GM18907 (cell line): Measurements from ENCODE around the gene RPS6KA2.
"Not testable (repeated sequence)": the region's sequence is repeated elsewhere in the genome, so short reads cannot be mapped to it uniquely, and the experiment has no call there.

Experiments
- ATAC-seq: cut with Tn5 transposase; IDR thresholded peaks from one replicate; pipeline ENCODE4 v1.9.1; 2021; ENCODE audit warnings: mild to moderate bottlenecking, moderate library complexity; ENCODE audit not compliant: unreplicated experiment

The RPS6KA2 gene

GRCh38 chr6:166538297-166539010 is 88.6 kb downstream of the RPS6KA2 start:
- ATAC-seq, result no peak

- no peak for ATAC-seq
These were observed 92.2 kb downstream of the RPS6KA2 start for GRCh38 chr6:166534658-166535406.

- no peak for ATAC-seq
These were observed 93.7 kb downstream of the RPS6KA2 start for GRCh38 chr6:166533205-166533824.

- no peak for ATAC-seq
These were observed 94.7 kb downstream of the RPS6KA2 start for GRCh38 chr6:166532302-166532701.

GRCh38 chr6:166530211-166531095 is 96.6 kb downstream of the RPS6KA2 start:
- ATAC-seq, result no peak

- no peak for ATAC-seq
These were observed 97.5 kb downstream of the RPS6KA2 start for GRCh38 chr6:166529586-166529985.

GRCh38 chr6:166529058-166529457 is 98.0 kb downstream of the RPS6KA2 start:
- ATAC-seq, result not testable (repeated sequence)

- no peak for ATAC-seq
These were observed 99.2 kb downstream of the RPS6KA2 start for GRCh38 chr6:166527849-166528248.

GRCh38 chr6:166526937-166527336 is 100.1 kb downstream of the RPS6KA2 start:
- ATAC-seq, result no peak

- ATAC-seq, result no peak
These were observed 101.5 kb downstream of the RPS6KA2 start for GRCh38 chr6:166525567-166525966.

GRCh38 chr6:166523782-166524559 is 103.1 kb downstream of the RPS6KA2 start:
- no peak for ATAC-seq

GRCh38 chr6:166520905-166521834 is 105.9 kb downstream of the RPS6KA2 start:
- no peak for ATAC-seq

- ATAC-seq, result no peak
These were observed 110.7 kb downstream of the RPS6KA2 start for GRCh38 chr6:166516251-166516884.

GRCh38 chr6:166515072-166515810 is 111.8 kb downstream of the RPS6KA2 start:
- ATAC-seq, result no peak

GRCh38 chr6:166514196-166514595 is 112.9 kb downstream of the RPS6KA2 start:
- ATAC-seq, result no peak

GRCh38 chr6:166512567-166512966 is 114.5 kb downstream of the RPS6KA2 start:
- ATAC-seq, result peak; percentile 90

- no peak for ATAC-seq
These were observed 115.7 kb downstream of the RPS6KA2 start for GRCh38 chr6:166511316-166511715.

GRCh38 chr6:166509193-166509592 is 117.9 kb downstream of the RPS6KA2 start:
- no peak for ATAC-seq
